Endometrial microvascular endothelial cells (primary cell): ENCODE data around the gene CUEDC2. TPM values are rescaled to one million over a fixed set of nuclear protein-coding genes. Genes with fewer than 3 reads are reported as not detected.

Experiments used
- in situ Hi-C: cut with HindIII; loops from 2 replicates; pipeline ENCODE4 v1.10.0; 2017; ENCODE audit warnings: low sequenced_read_pairs, low pct_unique_long_range_greater_than_20kb; ENCODE audit errors: inconsistent ontology term
- total RNA-seq: library from RNA; depleted of rRNA; stranded (reverse); fragments of >200 nt; gene quantifications from one replicate; pipeline ENCODE4 v1.2.3, GENCODE V29; 2015; ENCODE audit errors: inconsistent ontology term

The CUEDC2 gene
- total RNA-seq, 1 donor from 2014 or later, result 82.7 TPM

DNA sequence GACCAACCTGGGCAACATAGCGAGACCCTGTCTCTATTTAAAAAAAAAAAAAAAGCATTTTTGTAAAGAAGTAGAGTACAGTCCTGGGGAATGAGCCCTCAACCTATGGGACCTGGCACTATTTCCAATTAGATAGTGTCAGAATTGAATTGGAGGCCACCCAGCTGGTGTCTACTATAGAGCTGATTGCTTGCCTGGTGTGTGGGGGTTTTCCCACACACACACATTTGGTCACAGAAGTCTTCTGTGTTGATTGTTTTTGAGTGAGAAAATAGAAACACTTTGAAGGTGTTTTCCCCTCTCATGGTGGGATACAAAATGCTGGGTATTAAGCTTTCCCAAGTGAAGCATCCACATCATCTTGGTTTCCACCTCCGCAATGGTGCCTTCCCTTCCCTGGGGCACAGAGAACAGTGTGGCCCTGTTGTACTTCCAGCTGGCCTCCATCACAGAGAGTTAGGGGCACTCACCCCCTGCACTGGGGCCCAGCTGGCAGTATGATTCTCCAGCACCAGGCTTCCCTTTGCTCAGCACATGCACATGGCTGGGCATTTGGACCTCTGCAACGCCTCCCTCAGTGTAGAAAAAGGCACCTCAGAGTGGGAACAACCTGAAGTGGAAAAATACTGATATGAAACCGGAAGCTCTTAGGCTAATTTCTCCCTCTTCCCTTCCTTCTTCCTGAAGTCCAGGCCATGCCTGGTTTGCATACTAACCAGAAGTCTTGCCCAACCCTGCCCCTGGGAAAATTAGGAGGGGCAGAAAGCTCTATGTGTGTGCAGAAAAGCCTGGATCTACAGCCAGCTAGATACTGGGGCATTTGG is 47.6 kb downstream of the CUEDC2 start:
- in situ Hi-C loops, result no loop called here

- in situ Hi-C loops, result no loop called here
These were observed 48.3 kb downstream of the CUEDC2 start for GRCh38 chr10:102384053-102384452.

DNA sequence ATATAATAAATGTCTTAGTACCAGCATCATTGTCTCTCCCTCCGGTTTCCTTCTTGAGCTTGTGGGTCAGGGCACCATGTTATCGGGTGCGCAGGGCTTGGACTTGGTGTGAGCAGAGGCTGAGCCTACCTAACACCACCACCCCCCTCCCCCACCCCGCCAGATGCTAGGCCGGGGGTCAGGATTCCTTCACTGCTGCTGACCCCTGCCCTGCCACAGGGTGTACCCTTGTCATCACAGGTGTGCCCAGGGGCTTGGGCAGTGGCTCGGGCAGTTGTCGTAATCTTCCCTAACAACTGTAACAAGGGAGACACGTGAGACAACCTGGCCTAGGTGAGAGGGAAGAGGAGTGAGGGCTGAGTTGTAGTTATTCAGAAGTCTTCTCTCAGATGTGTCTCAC is 49.5 kb downstream of the CUEDC2 start:
- in situ Hi-C loops, result no loop called here

GRCh38 chr10:102381983-102382382 is 50.4 kb downstream of the CUEDC2 start:
- in situ Hi-C loops, result no loop called here

DNA sequence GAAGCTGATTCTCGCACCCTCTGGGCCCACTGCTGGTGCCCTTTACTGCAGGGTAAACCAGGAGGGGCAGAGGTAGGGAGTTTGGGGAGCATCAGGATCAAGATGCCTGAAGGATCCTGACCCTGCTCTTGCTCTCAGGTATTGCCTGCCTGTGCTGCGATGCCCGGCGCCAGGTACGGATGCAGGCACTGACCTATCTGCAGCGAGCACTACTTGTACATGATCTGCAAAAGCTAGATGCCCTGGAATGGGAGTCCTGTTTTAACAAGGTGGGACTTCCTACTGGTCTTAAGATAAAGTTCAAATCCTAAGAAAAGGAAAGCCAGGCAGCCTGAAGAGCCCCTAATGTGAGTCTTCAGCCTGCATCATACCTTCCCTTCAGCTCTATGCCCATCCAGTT is 53.0 kb downstream of the CUEDC2 start:
- in situ Hi-C loops, result no loop called here

GRCh38 chr10:102376901-102377300 is 55.5 kb downstream of the CUEDC2 start:
- in situ Hi-C loops, result no loop called here

GRCh38 chr10:102375867-102376266 is 56.5 kb downstream of the CUEDC2 start:
- in situ Hi-C loops, result no loop called here

DNA sequence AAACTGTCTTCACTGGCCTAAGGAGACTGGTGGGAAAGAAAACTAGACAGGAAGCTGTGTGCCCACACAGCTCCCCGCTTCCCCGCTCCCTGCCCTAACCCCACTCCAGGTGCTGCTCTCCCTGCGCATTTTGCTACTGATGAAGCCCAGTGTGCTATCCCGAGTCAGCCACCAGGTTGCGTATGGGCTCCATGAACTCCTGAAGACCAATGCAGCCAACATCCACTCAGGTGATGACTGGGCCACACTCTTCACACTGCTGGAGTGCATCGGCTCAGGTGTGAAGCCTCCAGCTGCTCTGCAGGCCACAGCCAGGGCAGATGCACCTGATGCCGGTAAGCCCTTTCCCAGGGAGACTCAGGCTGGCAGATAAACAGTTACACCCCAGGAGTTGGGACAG is 57.1 kb downstream of the CUEDC2 start:
- in situ Hi-C loops, result no loop called here

Other genes starting within 250 kb of the CUEDC2 start
- not detected for gene ELOVL3, start 206.3 kb downstream of the CUEDC2 start, total RNA-seq
- not detected for gene PITX3, start 191.1 kb downstream of the CUEDC2 start, total RNA-seq
- gene GBF1, start 187.0 kb downstream of the CUEDC2 start, total RNA-seq, result 47.4 TPM
- 33.1 TPM for gene NFKB2, start 36.9 kb downstream of the CUEDC2 start, total RNA-seq
- not detected for gene PSD, start 13.8 kb downstream of the CUEDC2 start, total RNA-seq
- gene FBXL15, start 11.7 kb downstream of the CUEDC2 start, total RNA-seq, result 6.8 TPM
- not detected for gene C10orf95, start 19.0 kb upstream of the CUEDC2 start, total RNA-seq
- 209 TPM for gene ACTR1A, start 70.1 kb upstream of the CUEDC2 start, total RNA-seq
- 7.6 TPM for gene SUFU, start 71.4 kb upstream of the CUEDC2 start, total RNA-seq
- gene TRIM8, start 211.9 kb upstream of the CUEDC2 start, total RNA-seq, result 161 TPM